IMR-90 (cell line): ENCODE measurements around the gene TEDC1. TPM values are rescaled to one million over a fixed set of nuclear protein-coding genes. Genes with fewer than 3 reads are reported as not detected.

Experiments used
- ATAC-seq: fragments of 200-7000 bp; cut with Tn5 transposase; 2 replicates; pipeline ENCODE4 v1.9.1; 2020; ENCODE audit warnings: low read depth, mild to moderate bottlenecking, moderate library complexity
- BruUV-seq: library from RNA; stranded (reverse); fragments of 400-500 nt; replicated peaks from 2 replicates; lab custom pipeline; 2021; lab: Mats Ljungman, UMichigan
- CTCF ChIA-PET: fragments of 300-600 bp; formaldehyde crosslinking; extraction: SDS; loops from one replicate; lab custom pipeline; 2021; ENCODE audit warnings: antibody characterized with exemption; lab: Yijun Ruan, JAX
- POLR2A ChIA-PET: fragments of 300-600 bp; sonication (Branson Sonifier 250); formaldehyde crosslinking; loops from one replicate; lab custom pipeline; 2022; ENCODE audit warnings: antibody characterized with exemption; ENCODE audit not compliant: unreplicated experiment; lab: Charles Lee
- DNase-seq: peaks from one replicate; pipeline ENCODE4 v3.0.0; 2013
- H2AFZ ChIP-seq: replicated peaks from 2 replicates; pipeline ENCODE3; 2013; ENCODE audit warnings: low read length, mild to moderate bottlenecking; ENCODE audit not compliant: poor library complexity
- H2AK5ac ChIP-seq: 2 replicates; pipeline ENCODE4 v1.6.1; 2013; ENCODE audit warnings: low read depth, low read length, inconsistent platforms
- H2AK9ac ChIP-seq: replicated peaks from 2 replicates; pipeline ENCODE3; 2013; ENCODE audit warnings: mild to moderate bottlenecking, low read depth, low read length, moderate library complexity; ENCODE audit not compliant: poor library complexity
- H2BK120ac ChIP-seq: 2 replicates; pipeline ENCODE4 v1.6.1; 2013; ENCODE audit warnings: low read depth, low read length, inconsistent platforms
- H2BK15ac ChIP-seq: 3 replicates; pipeline ENCODE4 v1.6.1; 2013; ENCODE audit warnings: low read depth, low read length, inconsistent platforms
- H2BK20ac ChIP-seq: 2 replicates; pipeline ENCODE4 v1.6.1; 2013; ENCODE audit warnings: low read depth, mild to moderate bottlenecking, inconsistent platforms, low read length, moderate library complexity
- H2BK5ac ChIP-seq: 2 replicates; pipeline ENCODE4 v1.6.1; 2013; ENCODE audit warnings: mild to moderate bottlenecking, low read depth, low read length, inconsistent platforms; ENCODE audit not compliant: poor library complexity, severe bottlenecking
- H3K14ac ChIP-seq: replicated peaks from 2 replicates; pipeline ENCODE4 v1.6.1; 2013; ENCODE audit warnings: low read depth, low read length, inconsistent platforms
- H3K18ac ChIP-seq: 2 replicates; pipeline ENCODE4 v1.6.1; 2013; ENCODE audit warnings: low read depth, low read length, control low read depth
- H3K23ac ChIP-seq: 2 replicates; pipeline ENCODE4 v1.6.1; 2013; ENCODE audit warnings: low read depth, low read length, inconsistent platforms
- H3K27ac ChIP-seq: 2 replicates; pipeline ENCODE4 v1.5.1; 2013; ENCODE audit warnings: mild to moderate bottlenecking, control low read depth, low read length; ENCODE audit not compliant: insufficient read depth
- H3K27me3 ChIP-seq: 2 replicates; pipeline ENCODE4 v1.6.1; 2013; ENCODE audit warnings: low read length; ENCODE audit not compliant: control insufficient read depth, insufficient read depth
- H3K36me3 ChIP-seq: 2 replicates; pipeline ENCODE4 v1.6.1; 2013; ENCODE audit warnings: low read length, mixed read lengths; ENCODE audit not compliant: control insufficient read depth, insufficient read depth
- H3K4ac ChIP-seq: 2 replicates; pipeline ENCODE4 v1.6.1; 2013; ENCODE audit warnings: low read depth, low read length, inconsistent platforms
- H3K4me1 ChIP-seq: 2 replicates; pipeline ENCODE4 v1.6.1; 2013; ENCODE audit warnings: low read length, mixed read lengths; ENCODE audit not compliant: control insufficient read depth, insufficient read depth
- H3K4me2 ChIP-seq: 2 replicates; pipeline ENCODE4 v1.6.1; 2013; ENCODE audit warnings: low read depth, mild to moderate bottlenecking, control low read depth, low read length, moderate library complexity
- H3K4me3 ChIP-seq: 2 replicates; pipeline ENCODE4 v1.5.1; 2013; ENCODE audit warnings: low read depth, mild to moderate bottlenecking, control low read depth, low read length, moderate library complexity; ENCODE audit not compliant: insufficient read depth
- H3K56ac ChIP-seq: 2 replicates; pipeline ENCODE4 v1.6.1; 2013; ENCODE audit warnings: low read length, inconsistent platforms; ENCODE audit not compliant: insufficient read depth; ENCODE audit errors: extremely low read depth
- H3K79me1 ChIP-seq, 2 experiments: 2 replicates each; pipeline ENCODE4 v1.6.1; 2013; ENCODE audit warnings: low read length in 2 of 2, inconsistent platforms in 1 of 2, low read depth in 1 of 2
- H3K9ac ChIP-seq: 2 replicates; pipeline ENCODE4 v1.6.1; 2013; ENCODE audit warnings: low read depth, low read length, control low read depth
- H3K9me1 ChIP-seq: 2 replicates; pipeline ENCODE4 v1.6.1; 2013; ENCODE audit warnings: low read length, inconsistent platforms; ENCODE audit not compliant: insufficient read depth
- H3K9me3 ChIP-seq: 2 replicates; pipeline ENCODE4 v1.6.1; 2013; ENCODE audit warnings: low read length; ENCODE audit not compliant: control insufficient read depth, insufficient read depth
- H4K20me1 ChIP-seq: 2 replicates; pipeline ENCODE4 v1.6.1; 2013; ENCODE audit warnings: low read length, inconsistent platforms; ENCODE audit not compliant: insufficient read depth
- H4K5ac ChIP-seq: 2 replicates; pipeline ENCODE4 v1.6.1; 2013; ENCODE audit warnings: mild to moderate bottlenecking, low read depth, low read length, control low read depth
- H4K8ac ChIP-seq, 2 experiments: 2 replicates each; pipeline ENCODE4 v1.6.1; 2013; ENCODE audit warnings: low read depth in 2 of 2, low read length in 2 of 2, control low read depth in 1 of 2, inconsistent platforms in 1 of 2
- H4K91ac ChIP-seq: 2 replicates; pipeline ENCODE4 v1.6.1; 2013; ENCODE audit warnings: low read depth, low read length, inconsistent platforms; ENCODE audit not compliant: insufficient read depth
- ELK1 ChIP-seq: fragments of 150-350 bp; IDR thresholded peaks from 2 replicates; pipeline ENCODE4 v1.6.1; 2016; ENCODE audit warnings: low read depth, mild to moderate bottlenecking, low read length, moderate library complexity, borderline replicate concordance
- MAZ ChIP-seq: IDR thresholded peaks from 2 replicates; pipeline ENCODE4 v1.6.1; 2012; ENCODE audit warnings: low read depth, mild to moderate bottlenecking, low read length, improper control_type of control experiment, moderate library complexity, borderline replicate concordance
- NFE2L2 ChIP-seq: fragments of 150-350 bp; IDR thresholded peaks from 2 replicates; pipeline ENCODE4 v1.6.1; 2016; ENCODE audit warnings: low read depth, mild to moderate bottlenecking, low read length
- RCOR1 ChIP-seq: IDR thresholded peaks from 2 replicates; pipeline ENCODE4 v1.6.1; 2012; ENCODE audit warnings: mild to moderate bottlenecking, low read length, improper control_type of control experiment; ENCODE audit not compliant: insufficient replicate concordance
- RFX5 ChIP-seq: IDR thresholded peaks from 2 replicates; pipeline ENCODE4 v1.8.0; 2012; ENCODE audit warnings: low read depth, mild to moderate bottlenecking, low read length, moderate library complexity
- WGBS, 2 experiments: methylation state at CpG; one replicate each; pipeline versions ENCODE4 v1.1.5 to v1.1.7; 2013; ENCODE audit warnings: missing lambda C conversion rate in 2 of 2; ENCODE audit not compliant: insufficient read length in 1 of 2; ENCODE audit errors: extremely low coverage in 2 of 2; 5-methylcytosine and 5-hydroxymethylcytosine counted together
- dilution Hi-C: fragments of 300-500 bp; cut with HindIII; formaldehyde crosslinking; loops from one replicate; pipeline ENCODE4 v1.14.3; 2018; ENCODE audit warnings: low sequenced_read_pairs; ENCODE audit not compliant: unreplicated experiment
- in situ Hi-C: fragments of 300-500 bp; cut with MboI; formaldehyde crosslinking; loops from 3 replicates; pipeline ENCODE4 v1.14.3; 2019; ENCODE audit warnings: low sequenced_read_pairs, inconsistent platforms, mixed read lengths
- intact Hi-C: fragments of 100-400 bp; cut with micrococcal nuclease; formaldehyde crosslinking; loops from 2 replicates; pipeline ENCODE4 v1.10.0; 2022
- polyA plus RNA-seq, 3 experiments: library from polyadenylated mRNA; depleted of rRNA; stranded (reverse); fragments of >200 nt; gene quantifications; 2 replicates each; pipeline ENCODE4 v1.2.3, GENCODE V29; 2012; ENCODE audit warnings: low replicate concordance in 1 of 3
- total RNA-seq: library from RNA; depleted of rRNA; stranded (reverse); fragments of >200 nt; gene quantifications from 2 replicates; pipeline ENCODE4 v1.2.3, GENCODE V29; 2012

TEDC1 gene
- total and polyA plus RNA-seq, 2 of the 4 experiments (the other 2 are of a cell fraction): 5.7 to 6.4 TPM

- no peaks in the 10 kb centered on the region for H3K9me1 ChIP-seq
- no peaks in the 10 kb centered on the region for H3K36me3 ChIP-seq
- H3K4me3 ChIP-seq: no peak overlapping the region
- H4K5ac ChIP-seq: no peak overlapping the region
- no peak overlapping the region for H2BK5ac ChIP-seq
- ATAC-seq (no peak), DNase-seq (no peak)
- TF ChIP-seq ELK1 (no peak), NFE2L2 (no peak), MAZ (no peak), RCOR1 (no peak), RFX5 (no peak)
- no peaks in the 10 kb centered on the region for H4K20me1 ChIP-seq
- no peak overlapping the region for H3K27ac ChIP-seq
- no peak overlapping the region for H3K56ac ChIP-seq
- in situ Hi-C loops: no loop called here
- no peak overlapping the region for H3K4me2 ChIP-seq
- ChIA-PET POLR2A (no interaction called here), CTCF (no interaction called here)
- H3K4me1 ChIP-seq: no peaks in the 10 kb centered on the region
- no TSS peak for BruUV-seq
- no peak overlapping the region for H3K4ac ChIP-seq
- intact Hi-C loops: no loop called here
- H3K79me1 ChIP-seq: no peaks in the 10 kb centered on the region
- no peak overlapping the region for H3K18ac ChIP-seq
- H4K91ac ChIP-seq: no peak overlapping the region
- no peak overlapping the region for H3K9ac ChIP-seq
- no peak overlapping the region for H2AFZ ChIP-seq
- no peaks in the 10 kb centered on the region for H3K27me3 ChIP-seq
- WGBS, 2 experiments: 94% methylated on average over 17 of the region's 36 CpGs; no CpG with 5 or more reads in 1 of the 2 experiments
- H2BK15ac ChIP-seq: no peak overlapping the region
- H3K14ac ChIP-seq: no peak overlapping the region
- H3K23ac ChIP-seq: no peak overlapping the region
- dilution Hi-C loops: no loop called here
- no peak overlapping the region for H2BK20ac ChIP-seq
- no peak overlapping the region for H2AK5ac ChIP-seq
- no peak overlapping the region for H2BK120ac ChIP-seq
- H3K9me3 ChIP-seq: no peaks in the 10 kb centered on the region
- H4K8ac ChIP-seq: no peak overlapping the region
- no peak overlapping the region for H2AK9ac ChIP-seq
Observed at GRCh38 chr14:105498430-105499255, 7.6 kb downstream of the TEDC1 start.
